Endothelial cell of umbilical vein (primary cell): ENCODE results near the gene KCNMA1.
"Not testable (repeated sequence)": the region's sequence is repeated elsewhere in the genome, so short reads cannot be mapped to it uniquely, and the experiment has no call there.

Source experiments
- CTCF ChIP-seq, 2 donors: IDR thresholded peaks; 1 replicate in 1 of 2; 2 replicates in 1 of 2; pipeline ENCODE4 v1.5.1; 2011; ENCODE audit warnings: low read length in 2 of 2, mild to moderate bottlenecking in 2 of 2, moderate library complexity in 2 of 2, control low read depth in 1 of 2, inconsistent platforms in 1 of 2, low read depth in 1 of 2; ENCODE audit not compliant: insufficient read depth in 1 of 2; ENCODE audit errors: extremely low read depth in 1 of 2
- EZH2 ChIP-seq: IDR thresholded peaks from 2 replicates; pipeline ENCODE4 v1.6.1; 2012; ENCODE audit warnings: borderline replicate concordance, low read depth, mild to moderate bottlenecking, moderate library complexity, low read length, inconsistent platforms; ENCODE audit not compliant: severe bottlenecking
- FOS ChIP-seq: IDR thresholded peaks from 2 replicates; pipeline ENCODE4 v1.6.1; 2011; ENCODE audit warnings: mild to moderate bottlenecking, low read length, moderate library complexity, borderline replicate concordance; ENCODE audit not compliant: insufficient read depth
- GATA2 ChIP-seq: IDR thresholded peaks from 2 replicates; pipeline ENCODE4 v1.7.0; 2011; ENCODE audit warnings: low read depth, mild to moderate bottlenecking, moderate library complexity, mixed read lengths, low read length; ENCODE audit not compliant: insufficient read length, insufficient read depth
- JUN ChIP-seq: IDR thresholded peaks from 2 replicates; pipeline ENCODE4 v1.6.1; 2011; ENCODE audit warnings: borderline replicate concordance, low read depth; ENCODE audit not compliant: insufficient read length, insufficient read depth
- MAX ChIP-seq: IDR thresholded peaks from 2 replicates; pipeline ENCODE4 v1.6.1; 2011; ENCODE audit not compliant: insufficient read depth, insufficient read length
- MYC ChIP-seq: IDR thresholded peaks from one replicate; pipeline ENCODE4 v1.6.1; 2011; ENCODE audit warnings: mild to moderate bottlenecking, low read depth, low read length
- POLR2A ChIP-seq: IDR thresholded peaks from 2 replicates; pipeline ENCODE4 v1.6.1; 2012; ENCODE audit warnings: low read depth, mild to moderate bottlenecking, control low read depth, low read length
- POLR2AphosphoS5 ChIP-seq: IDR thresholded peaks from 2 replicates; pipeline ENCODE4 v1.6.1; 2012; ENCODE audit warnings: low read depth, mild to moderate bottlenecking, control low read depth, low read length, moderate library complexity; ENCODE audit not compliant: insufficient read depth

DNA sequence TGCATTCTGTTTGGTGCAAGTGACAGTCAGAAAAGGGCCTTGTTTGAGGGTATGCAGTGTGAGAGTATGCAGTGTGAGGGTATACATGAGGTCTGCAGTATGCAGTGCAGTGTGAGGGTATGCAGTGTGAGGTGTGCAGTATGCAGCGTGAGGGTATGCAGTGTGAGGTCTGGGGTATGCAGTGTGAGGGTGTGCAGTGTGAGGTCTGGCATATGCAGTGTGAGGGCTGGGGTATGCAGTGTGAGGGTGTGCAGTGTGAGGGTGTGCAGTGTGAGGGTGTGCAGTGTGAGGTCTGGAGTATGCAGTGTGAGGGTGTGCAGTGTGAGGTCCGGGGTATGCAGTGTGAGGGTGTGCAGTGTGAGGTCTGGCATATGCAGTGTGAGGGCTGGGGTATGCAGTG lies 117.8 kb downstream of the KCNMA1 start:
- TF ChIP-seq CTCF (IDR thresholded peaks at IDR 0.05; ENCODE audit: extremely low read depth in 1 of 2, insufficient read depth in 1 of 2, low read depth in 1 of 2, low read length in 2 of 2); EZH2; POLR2A; POLR2AphosphoS5; MAX; MYC; GATA2; JUN; FOS: not testable (repeated sequence)
